Fibroblast of lung (primary cell): ENCODE measurements around the gene IL31RA. TPM values are rescaled to one million over a fixed set of nuclear protein-coding genes. Genes with fewer than 3 reads are reported as not detected.

Source experiments
- DNase-seq, 2 donors: peaks; one replicate each; pipeline versions ENCODE4 v3.0.0 to v3.0.0-alpha.2; 2010; ENCODE audit warnings: low read depth in 2 of 2
- H2AFZ ChIP-seq: 2 replicates; pipeline ENCODE4 v1.5.1; 2012; ENCODE audit warnings: low read length, control low read depth, inconsistent platforms
- H3K27ac ChIP-seq: 2 replicates; pipeline ENCODE4 v1.5.1; 2011; ENCODE audit warnings: low read length, control low read depth; ENCODE audit not compliant: insufficient read depth
- H3K27me3 ChIP-seq: 2 replicates; pipeline ENCODE4 v1.5.1; 2011; ENCODE audit warnings: mild to moderate bottlenecking, low read length; ENCODE audit not compliant: control insufficient read depth, insufficient read depth
- H3K36me3 ChIP-seq: 2 replicates; pipeline ENCODE4 v1.5.1; 2011; ENCODE audit warnings: low read length; ENCODE audit not compliant: control insufficient read depth, insufficient read depth
- H3K4me1 ChIP-seq: 2 replicates; pipeline ENCODE4 v1.5.1; 2011; ENCODE audit warnings: low read length; ENCODE audit not compliant: control insufficient read depth, insufficient read depth; ENCODE audit errors: extremely low read depth
- H3K4me2 ChIP-seq: 2 replicates; pipeline ENCODE4 v1.5.1; 2011; ENCODE audit warnings: low read length, control low read depth; ENCODE audit not compliant: insufficient read depth; ENCODE audit errors: extremely low read depth
- H3K4me3 ChIP-seq, 4 experiments: fragments of 200-600 bp in 1 of 4; sonication (generic) in 1 of 4; replicated peaks in 1 of 4; 2 replicates each; pipeline ENCODE4 v1.5.1; 2011 to 2016; ENCODE audit warnings: low read length in 4 of 4, low read depth in 3 of 4, mild to moderate bottlenecking in 3 of 4, control low read depth in 2 of 4, inconsistent platforms in 1 of 4, mixed read lengths in 1 of 4; ENCODE audit not compliant: insufficient read depth in 1 of 4; ENCODE audit errors: control extremely low read depth in 1 of 4
- H3K79me2 ChIP-seq: 2 replicates; pipeline ENCODE4 v1.5.1; 2012; ENCODE audit warnings: mild to moderate bottlenecking, low read length, inconsistent platforms; ENCODE audit not compliant: control insufficient read depth, insufficient read depth
- H3K9ac ChIP-seq: 2 replicates; pipeline ENCODE4 v1.5.1; 2011; ENCODE audit warnings: mild to moderate bottlenecking, low read length, control low read depth; ENCODE audit not compliant: insufficient read depth
- H3K9me3 ChIP-seq: 2 replicates; pipeline ENCODE4 v1.5.1; 2012; ENCODE audit warnings: low read depth, low read length; ENCODE audit not compliant: control insufficient read depth, insufficient read depth
- H4K20me1 ChIP-seq: 2 replicates; pipeline ENCODE4 v1.5.1; 2011; ENCODE audit warnings: low read length; ENCODE audit not compliant: control insufficient read depth, insufficient read depth; ENCODE audit errors: extremely low read depth
- EZH2 ChIP-seq: IDR thresholded peaks from 2 replicates; pipeline ENCODE4 v1.5.1; 2012; ENCODE audit warnings: low read length, control low read depth, mild to moderate bottlenecking; ENCODE audit errors: missing control alignments
- polyA plus RNA-seq, 2 donors: library from polyadenylated mRNA; depleted of rRNA in 1 of 2; stranded (reverse) in 1 of 2; unstranded in 1 of 2; fragments of >200 nt; gene quantifications; 2 replicates each; pipeline ENCODE4 v1.2.1, GENCODE V29; 2011 to 2012; ENCODE audit warnings: missing spikeins in 1 of 2
- total RNA-seq: library from RNA; depleted of rRNA; stranded (reverse); fragments of >200 nt; gene quantifications from 2 replicates; pipeline ENCODE4 v1.2.1, GENCODE V29; 2014
- TF ChIP-seq, protein P1 (sequence below), 2 donors: IDR thresholded peaks in 1 of 2; conservative IDR thresholded peaks in 1 of 2; 1 replicate in 1 of 2; 2 replicates in 1 of 2; pipeline ENCODE4 v1.5.1; 2011 to 2012; ENCODE audit warnings: low read length in 2 of 2, control low read depth in 1 of 2, inconsistent platforms in 1 of 2, low read depth in 1 of 2, mild to moderate bottlenecking in 1 of 2

IL31RA gene
- total and polyA plus RNA-seq, 2 donors (not counting 1 experiment from before 2014, with no cell fraction given): 0.28 to 2.6 TPM

DNA sequence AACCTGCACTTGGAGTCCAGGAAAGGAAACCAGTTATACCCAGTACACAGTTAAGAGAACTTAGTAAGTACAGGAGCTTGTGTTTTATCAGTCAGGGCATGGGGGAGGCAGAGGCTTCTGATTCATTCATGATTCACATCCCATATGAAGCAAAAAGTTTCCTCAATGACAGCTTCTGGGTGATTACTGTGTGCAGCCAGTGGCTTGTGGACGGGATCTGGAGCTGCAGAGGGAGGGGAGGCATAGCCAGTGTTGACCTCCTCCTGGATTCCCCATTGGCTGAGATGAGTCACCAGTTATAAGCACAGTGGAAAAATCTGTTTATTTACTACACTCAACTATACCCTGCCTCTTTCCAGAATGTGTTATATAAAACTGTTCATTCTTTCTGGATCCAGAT lies 17.7 kb downstream of the IL31RA start:
- Histone ChIP-seq H3K9me3 (no peaks in the 10 kb centered on the region), H3K79me2 (no peaks in the 10 kb centered on the region), H3K4me3 (no peak overlapping the region), H3K27ac (no peak overlapping the region), H4K20me1 (no peaks in the 10 kb centered on the region), H2AFZ (no peak overlapping the region), H3K27me3 (no peaks in the 10 kb centered on the region), H3K9ac (no peak overlapping the region), H3K4me2 (peak overlapping the region; percentile 44), H3K4me1 (peaks cover 6% of the 10 kb centered on the region), H3K36me3 (no peaks in the 10 kb centered on the region)
- no peak for TF ChIP-seq EZH2
- TF ChIP-seq, protein P1, sequence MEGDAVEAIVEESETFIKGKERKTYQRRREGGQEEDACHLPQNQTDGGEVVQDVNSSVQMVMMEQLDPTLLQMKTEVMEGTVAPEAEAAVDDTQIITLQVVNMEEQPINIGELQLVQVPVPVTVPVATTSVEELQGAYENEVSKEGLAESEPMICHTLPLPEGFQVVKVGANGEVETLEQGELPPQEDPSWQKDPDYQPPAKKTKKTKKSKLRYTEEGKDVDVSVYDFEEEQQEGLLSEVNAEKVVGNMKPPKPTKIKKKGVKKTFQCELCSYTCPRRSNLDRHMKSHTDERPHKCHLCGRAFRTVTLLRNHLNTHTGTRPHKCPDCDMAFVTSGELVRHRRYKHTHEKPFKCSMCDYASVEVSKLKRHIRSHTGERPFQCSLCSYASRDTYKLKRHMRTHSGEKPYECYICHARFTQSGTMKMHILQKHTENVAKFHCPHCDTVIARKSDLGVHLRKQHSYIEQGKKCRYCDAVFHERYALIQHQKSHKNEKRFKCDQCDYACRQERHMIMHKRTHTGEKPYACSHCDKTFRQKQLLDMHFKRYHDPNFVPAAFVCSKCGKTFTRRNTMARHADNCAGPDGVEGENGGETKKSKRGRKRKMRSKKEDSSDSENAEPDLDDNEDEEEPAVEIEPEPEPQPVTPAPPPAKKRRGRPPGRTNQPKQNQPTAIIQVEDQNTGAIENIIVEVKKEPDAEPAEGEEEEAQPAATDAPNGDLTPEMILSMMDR (conservative IDR thresholded peaks at IDR 0.05 in 1 of 2, IDR thresholded peaks at IDR 0.05 in 1 of 2; ENCODE audit: low read depth in 1 of 2, low read length in 2 of 2): no peak
- DNase-seq: peak; percentile 98 to 99

- Histone ChIP-seq H3K36me3 (no peaks in the 10 kb centered on the region), H3K9me3 (no peaks in the 10 kb centered on the region), H3K27ac (no peak overlapping the region), H4K20me1 (no peaks in the 10 kb centered on the region), H3K4me3 (no peak overlapping the region), H3K79me2 (no peaks in the 10 kb centered on the region), H3K27me3 (no peaks in the 10 kb centered on the region), H2AFZ (no peak overlapping the region), H3K9ac (no peak overlapping the region), H3K4me2 (no peak overlapping the region), H3K4me1 (peaks cover 6% of the 10 kb centered on the region)
- no peak for DNase-seq
- TF ChIP-seq, protein P1 (conservative IDR thresholded peaks at IDR 0.05 in 1 of 2, IDR thresholded peaks at IDR 0.05 in 1 of 2; ENCODE audit: low read depth in 1 of 2, low read length in 2 of 2): no peak
Measured at GRCh38 chr5:55869847-55870246, 18.7 kb downstream of the IL31RA start.

DNA sequence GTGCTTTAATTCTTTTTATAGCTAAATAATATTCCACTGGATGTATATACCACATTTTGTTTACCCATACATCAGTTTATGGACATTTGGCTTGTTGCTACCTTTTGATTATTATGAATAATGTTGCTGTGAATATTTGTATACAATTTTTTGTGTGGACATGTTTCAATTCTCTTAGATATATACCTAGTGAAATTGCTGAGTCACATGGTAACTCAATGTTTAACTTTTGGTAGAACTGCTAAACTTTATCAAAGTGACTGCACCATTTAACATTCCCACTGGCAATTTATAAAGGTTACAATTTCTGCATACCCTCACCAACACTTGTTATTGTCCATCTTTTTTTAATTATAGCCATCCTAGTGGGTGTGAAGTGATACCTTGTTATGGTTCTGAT lies 22.1 kb downstream of the IL31RA start:
- Histone ChIP-seq H3K4me2 (no peak overlapping the region), H2AFZ (no peak overlapping the region)
- no peak for TF ChIP-seq EZH2
- TF ChIP-seq, protein P1 (conservative IDR thresholded peaks at IDR 0.05 in 1 of 2, IDR thresholded peaks at IDR 0.05 in 1 of 2; ENCODE audit: low read depth in 1 of 2, low read length in 2 of 2): no peak

More for the DNA sequence above, 22.1 kb downstream of the IL31RA start:
- H3K79me2 ChIP-seq: no peaks in the 10 kb centered on the region
- H4K20me1 ChIP-seq: no peaks in the 10 kb centered on the region
- no peaks in the 10 kb centered on the region for H3K36me3 ChIP-seq
- no peak overlapping the region for H3K4me3 ChIP-seq
- H3K27ac ChIP-seq: no peak overlapping the region
- no peaks in the 10 kb centered on the region for H3K27me3 ChIP-seq
- H3K4me1 ChIP-seq: peaks cover 5% of the 10 kb centered on the region
- no peaks in the 10 kb centered on the region for H3K9me3 ChIP-seq
- DNase-seq: no peak
- H3K9ac ChIP-seq: no peak overlapping the region
